Mesendoderm (in vitro differentiated cells): Measurements from ENCODE around the gene PCDHA9.

Experiments used
- DNase-seq: peaks from one replicate; pipeline ENCODE4 v3.0.0; 2013
- H2AK5ac ChIP-seq: 2 replicates; pipeline ENCODE4 v1.6.1; 2013; ENCODE audit warnings: low read length, inconsistent platforms
- H2BK120ac ChIP-seq: 2 replicates; pipeline ENCODE4 v1.6.1; 2013; ENCODE audit warnings: low read depth, mild to moderate bottlenecking, low read length, moderate library complexity, mixed read lengths
- H2BK15ac ChIP-seq: replicated peaks from 2 replicates; pipeline ENCODE4 v1.6.1; 2013; ENCODE audit warnings: low read depth, mild to moderate bottlenecking, moderate library complexity
- H2BK5ac ChIP-seq: 2 replicates; pipeline ENCODE4 v1.6.1; 2013; ENCODE audit warnings: low read length, inconsistent platforms
- H3K18ac ChIP-seq: 2 replicates; pipeline ENCODE4 v1.6.1; 2013; ENCODE audit warnings: mild to moderate bottlenecking, low read length, mixed read lengths
- H3K23ac ChIP-seq: one replicate; pipeline ENCODE4 v1.6.1; 2013; ENCODE audit warnings: low read length
- H3K27ac ChIP-seq: 2 replicates; pipeline ENCODE4 v1.5.1; 2013; ENCODE audit warnings: low read depth, mild to moderate bottlenecking, inconsistent platforms, low read length, moderate library complexity
- H3K27me3 ChIP-seq: 2 replicates; pipeline ENCODE4 v1.6.1; 2013; ENCODE audit warnings: low read length, control low read depth, mild to moderate bottlenecking, inconsistent platforms; ENCODE audit not compliant: insufficient read depth, poor library complexity
- H3K36me3 ChIP-seq: 2 replicates; pipeline ENCODE4 v1.6.1; 2013; ENCODE audit warnings: low read length, inconsistent platforms; ENCODE audit not compliant: control insufficient read depth, insufficient read depth
- H3K4ac ChIP-seq: one replicate; pipeline ENCODE4 v1.6.1; 2013; ENCODE audit warnings: low read depth, mild to moderate bottlenecking, low read length, moderate library complexity
- H3K4me1 ChIP-seq: 2 replicates; pipeline ENCODE4 v1.6.1; 2013; ENCODE audit warnings: low read depth, low read length, inconsistent platforms; ENCODE audit not compliant: control insufficient read depth
- H3K4me2 ChIP-seq: 2 replicates; pipeline ENCODE4 v1.6.1; 2013; ENCODE audit warnings: low read length
- H3K4me3 ChIP-seq: 2 replicates; pipeline ENCODE4 v1.5.1; 2013; ENCODE audit warnings: mild to moderate bottlenecking, low read length
- H3K56ac ChIP-seq: one replicate; pipeline ENCODE4 v1.6.1; 2013; ENCODE audit warnings: low read length
- H3K79me1 ChIP-seq: 2 replicates; pipeline ENCODE4 v1.6.1; 2013; ENCODE audit warnings: low read length, inconsistent platforms
- H3K79me2 ChIP-seq: 2 replicates; pipeline ENCODE4 v1.6.1; 2013; ENCODE audit warnings: mild to moderate bottlenecking, low read length; ENCODE audit not compliant: control insufficient read depth, insufficient read depth
- H3K9ac ChIP-seq: 2 replicates; pipeline ENCODE4 v1.6.1; 2013; ENCODE audit warnings: low read length, inconsistent platforms
- H4K5ac ChIP-seq: one replicate; pipeline ENCODE4 v1.6.1; 2013; ENCODE audit warnings: low read length
- H4K8ac ChIP-seq: one replicate; pipeline ENCODE4 v1.6.1; 2013; ENCODE audit warnings: low read depth, mild to moderate bottlenecking, control low read depth, low read length, moderate library complexity
- WGBS: extraction: QIAGEN DNeasy Blood & Tissue Kit; methylation state at CpG from one replicate; pipeline ENCODE4 v1.1.7; 2013; ENCODE audit warnings: low lambda C conversion rate, missing lambda C conversion rate; ENCODE audit not compliant: insufficient coverage; ENCODE audit errors: extremely low coverage; 5-methylcytosine and 5-hydroxymethylcytosine counted together

The PCDHA9 gene

DNA sequence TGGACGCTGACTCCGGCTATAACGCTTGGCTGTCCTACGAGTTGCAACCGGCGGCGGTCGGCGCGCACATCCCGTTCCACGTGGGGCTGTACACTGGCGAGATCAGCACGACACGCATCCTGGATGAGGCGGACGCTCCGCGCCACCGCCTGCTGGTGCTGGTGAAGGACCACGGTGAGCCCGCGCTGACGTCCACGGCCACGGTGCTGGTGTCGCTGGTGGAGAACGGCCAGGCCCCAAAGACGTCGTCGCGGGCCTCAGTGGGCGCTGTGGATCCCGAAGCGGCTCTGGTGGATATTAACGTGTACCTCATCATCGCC lies 29.0 kb downstream of the PCDHA9 start:
- no peak overlapping the region for H3K4me2 ChIP-seq
- no CpG with 5 or more reads among the region's 37 CpGs for WGBS
- DNase-seq = no peak

DNA sequence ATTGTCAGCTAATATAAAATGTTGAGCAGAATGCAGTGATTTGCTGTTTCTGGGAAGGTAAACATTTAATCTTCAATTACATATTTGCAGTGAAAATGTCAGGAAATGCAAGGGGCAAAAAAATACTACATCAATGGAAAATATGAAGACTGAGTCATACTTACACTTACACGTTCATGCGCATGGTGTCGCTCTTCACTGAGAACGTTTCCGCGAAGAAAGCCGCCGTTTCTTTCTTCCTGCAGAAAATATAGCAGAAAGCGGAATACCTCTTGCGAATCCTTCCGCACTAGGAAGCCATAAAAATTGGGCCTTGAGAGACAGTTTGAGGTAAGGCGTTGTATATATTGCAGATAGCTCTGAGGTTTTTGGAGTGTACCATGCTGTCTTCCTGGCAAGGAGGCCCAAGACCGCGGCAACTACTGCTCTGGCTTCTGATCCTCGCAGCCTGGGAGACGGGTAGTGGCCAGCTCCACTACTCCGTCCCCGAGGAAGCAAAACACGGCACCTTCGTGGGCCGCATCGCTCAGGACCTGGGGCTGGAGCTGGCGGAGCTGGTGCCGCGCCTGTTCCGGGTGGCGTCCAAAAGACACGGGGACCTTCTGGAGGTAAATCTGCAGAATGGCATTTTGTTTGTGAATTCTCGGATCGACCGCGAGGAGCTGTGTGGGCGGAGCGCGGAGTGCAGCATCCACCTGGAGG lies 33.9 kb downstream of the PCDHA9 start, which contains the start of gene PCDHA13:
TSS of gene PCDHA13 (plus strand) at position 236 of the 702 bp plus-strand sequence. CDS start at position 381, 145 bp downstream.
- H3K4ac ChIP-seq = no peak within 1 kb of the TSS
- H2BK5ac ChIP-seq = no peak within 1 kb of the TSS
- H3K79me2 ChIP-seq = no peaks in the 10 kb centered on the region
- H3K79me1 ChIP-seq = no peaks in the 10 kb centered on the region
- no peak within 1 kb of the TSS for H2AK5ac ChIP-seq
- no peak for DNase-seq
- no peak within 1 kb of the TSS for H3K9ac ChIP-seq
- H3K23ac ChIP-seq = no peak within 1 kb of the TSS
- no peak within 1 kb of the TSS for H3K4me2 ChIP-seq
- no peak within 1 kb of the TSS for H2BK120ac ChIP-seq
- H3K4me3 ChIP-seq = no peak within 1 kb of the TSS
- no peak within 1 kb of the TSS for H3K27ac ChIP-seq
- no peaks in the 10 kb centered on the region for H3K36me3 ChIP-seq
- no peak within 1 kb of the TSS for H4K8ac ChIP-seq
- H3K27me3 ChIP-seq = no peaks in the 10 kb centered on the region
- H3K56ac ChIP-seq = no peak within 1 kb of the TSS
- H3K4me1 ChIP-seq = no peaks in the 10 kb centered on the region
- WGBS = no CpG with 5 or more reads among the region's 35 CpGs
- H4K5ac ChIP-seq = no peak within 1 kb of the TSS
- no peak within 1 kb of the TSS for H3K18ac ChIP-seq
- H2BK15ac ChIP-seq = no peak within 1 kb of the TSS

More for the DNA sequence above, 29.0 kb downstream of the PCDHA9 start:
- no peak overlapping the region for H3K4ac ChIP-seq
- no peak overlapping the region for H3K18ac ChIP-seq
- H3K79me1 ChIP-seq = peaks cover 2% of the 10 kb centered on the region
- no peaks in the 10 kb centered on the region for H3K27me3 ChIP-seq
- H3K4me3 ChIP-seq = no peak overlapping the region
- no peaks in the 10 kb centered on the region for H3K4me1 ChIP-seq
- H2BK15ac ChIP-seq = no peak overlapping the region
- no peak overlapping the region for H4K5ac ChIP-seq
- no peak overlapping the region for H3K23ac ChIP-seq
- H3K36me3 ChIP-seq = no peaks in the 10 kb centered on the region
- no peak overlapping the region for H3K56ac ChIP-seq
- no peak overlapping the region for H4K8ac ChIP-seq
- no peak overlapping the region for H2BK5ac ChIP-seq
- H3K27ac ChIP-seq = no peak overlapping the region
- H3K79me2 ChIP-seq = no peaks in the 10 kb centered on the region
- no peak overlapping the region for H2AK5ac ChIP-seq
- no peak overlapping the region for H2BK120ac ChIP-seq
- H3K9ac ChIP-seq = no peak overlapping the region

GRCh38 chr5:140882591-140882899 lies 34.4 kb downstream of the PCDHA9 start:
- Histone ChIP-seq H3K27me3 (no peaks in the 10 kb centered on the region), H3K27ac (no peak overlapping the region), H3K56ac (no peak overlapping the region), H3K4me1 (no peaks in the 10 kb centered on the region), H4K5ac (no peak overlapping the region), H2BK15ac (no peak overlapping the region), H2BK5ac (no peak overlapping the region), H3K4ac (no peak overlapping the region), H3K4me2 (no peak overlapping the region), H3K9ac (no peak overlapping the region), H2BK120ac (no peak overlapping the region), H4K8ac (no peak overlapping the region), H3K36me3 (no peaks in the 10 kb centered on the region), H2AK5ac (no peak overlapping the region), H3K23ac (no peak overlapping the region), H3K4me3 (no peak overlapping the region), H3K18ac (no peak overlapping the region), H3K79me2 (no peaks in the 10 kb centered on the region), H3K79me1 (no peaks in the 10 kb centered on the region)
- peak; percentile 77 for DNase-seq
- no CpG with 5 or more reads among the region's 12 CpGs for WGBS

- H2BK5ac ChIP-seq = no peak overlapping the region
- H3K9ac ChIP-seq = no peak overlapping the region
- no peak overlapping the region for H3K18ac ChIP-seq
- H3K4me1 ChIP-seq = no peaks in the 10 kb centered on the region
- no peak overlapping the region for H3K56ac ChIP-seq
- H3K4me2 ChIP-seq = no peak overlapping the region
- H3K27me3 ChIP-seq = no peaks in the 10 kb centered on the region
- H3K79me1 ChIP-seq = no peaks in the 10 kb centered on the region
- DNase-seq = no peak
- no peak overlapping the region for H4K5ac ChIP-seq
- H3K23ac ChIP-seq = no peak overlapping the region
- H2AK5ac ChIP-seq = no peak overlapping the region
- no peaks in the 10 kb centered on the region for H3K36me3 ChIP-seq
- no CpG with 5 or more reads among the region's 41 CpGs for WGBS
- H3K79me2 ChIP-seq = no peaks in the 10 kb centered on the region
- H3K27ac ChIP-seq = no peak overlapping the region
- H4K8ac ChIP-seq = no peak overlapping the region
- H2BK15ac ChIP-seq = no peak overlapping the region
- no peak overlapping the region for H3K4me3 ChIP-seq
- H3K4ac ChIP-seq = no peak overlapping the region
- H2BK120ac ChIP-seq = no peak overlapping the region
These were observed 35.2 kb downstream of the PCDHA9 start for GRCh38 chr5:140883373-140883772.

DNA sequence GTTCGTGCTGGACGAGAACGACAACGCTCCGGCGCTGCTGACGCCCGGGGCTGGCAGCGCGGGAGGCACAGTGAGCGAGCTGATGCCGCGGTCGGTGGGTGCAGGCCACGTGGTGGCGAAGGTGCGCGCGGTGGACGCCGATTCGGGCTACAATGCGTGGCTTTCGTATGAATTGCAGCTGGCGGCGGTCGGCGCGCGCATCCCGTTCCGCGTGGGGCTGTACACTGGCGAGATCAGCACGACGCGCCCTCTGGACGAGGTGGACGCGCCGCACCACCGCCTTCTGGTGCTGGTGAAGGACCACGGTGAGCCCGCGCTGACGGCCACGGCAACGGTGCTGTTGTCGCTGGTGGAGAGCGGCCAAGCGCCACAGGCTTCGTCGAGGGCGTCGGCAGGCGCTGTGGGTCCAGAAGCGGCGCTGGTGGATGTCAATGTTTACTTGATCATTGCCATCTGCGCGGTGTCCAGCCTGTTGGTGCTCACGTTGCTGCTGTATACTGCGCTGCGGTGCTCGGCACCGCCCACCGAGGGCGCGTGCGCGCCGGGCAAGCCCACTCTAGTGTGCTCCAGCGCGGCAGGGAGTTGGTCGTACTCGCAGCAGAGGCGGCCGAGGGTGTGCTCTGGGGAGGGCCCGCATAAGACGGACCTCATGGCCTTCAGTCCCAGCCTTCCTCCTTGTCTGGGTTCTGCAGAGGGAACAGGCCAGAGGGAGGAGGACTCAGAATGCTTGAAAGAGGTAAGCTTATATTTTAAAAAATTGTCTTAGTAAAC lies 35.9 kb downstream of the PCDHA9 start:
- no peak overlapping the region for H3K56ac ChIP-seq
- no peak for DNase-seq
- H3K23ac ChIP-seq = no peak overlapping the region
- no peak overlapping the region for H3K4me3 ChIP-seq
- no peak overlapping the region for H4K8ac ChIP-seq
- H3K79me2 ChIP-seq = no peaks in the 10 kb centered on the region
- H3K4me2 ChIP-seq = no peak overlapping the region
- WGBS = no CpG with 5 or more reads among the region's 79 CpGs
- no peak overlapping the region for H2BK15ac ChIP-seq
- H3K27ac ChIP-seq = no peak overlapping the region
- H2AK5ac ChIP-seq = no peak overlapping the region
- no peak overlapping the region for H3K18ac ChIP-seq
- H3K9ac ChIP-seq = no peak overlapping the region
- no peaks in the 10 kb centered on the region for H3K36me3 ChIP-seq
- no peak overlapping the region for H4K5ac ChIP-seq
- no peak overlapping the region for H2BK120ac ChIP-seq
- H2BK5ac ChIP-seq = no peak overlapping the region
- H3K79me1 ChIP-seq = no peaks in the 10 kb centered on the region
- no peak overlapping the region for H3K4ac ChIP-seq
- H3K27me3 ChIP-seq = no peaks in the 10 kb centered on the region
- H3K4me1 ChIP-seq = no peaks in the 10 kb centered on the region
